Sigmoid colon (tissue), 4 donors: ENCODE results near the gene PRM1.
"Not testable (repeated sequence)": the region's sequence is repeated elsewhere in the genome, so short reads cannot be mapped to it uniquely, and the experiment has no call there.

Experiments used
- EP300 ChIP-seq, 4 donors: sonication (generic); formaldehyde crosslinking; IDR thresholded peaks; one replicate each; pipeline ENCODE4 v1.6.1; 2017; ENCODE audit warnings: antibody characterized with exemption in 4 of 4
- POLR2A ChIP-seq, 2 donors: fragments of 450-650 bp; IDR thresholded peaks; one replicate each; pipeline ENCODE4 v1.6.1; 2016; ENCODE audit warnings: antibody characterized with exemption in 2 of 2, mild to moderate bottlenecking in 2 of 2, moderate library complexity in 2 of 2
- POLR2AphosphoS5 ChIP-seq, 4 donors: sonication (generic); formaldehyde crosslinking; IDR thresholded peaks; one replicate each; pipeline ENCODE4 v1.6.1; 2017; ENCODE audit warnings: antibody characterized with exemption in 4 of 4
- TF ChIP-seq, protein P1 (sequence below), 4 experiments: fragments of 450-650 bp in 3 of 4; fragments of 200-600 bp in 1 of 4; IDR thresholded peaks; one replicate each; pipeline ENCODE4 v1.5.1; 2016 to 2019; ENCODE audit warnings: antibody characterized with exemption in 4 of 4, mild to moderate bottlenecking in 3 of 4, moderate library complexity in 2 of 4

DNA sequence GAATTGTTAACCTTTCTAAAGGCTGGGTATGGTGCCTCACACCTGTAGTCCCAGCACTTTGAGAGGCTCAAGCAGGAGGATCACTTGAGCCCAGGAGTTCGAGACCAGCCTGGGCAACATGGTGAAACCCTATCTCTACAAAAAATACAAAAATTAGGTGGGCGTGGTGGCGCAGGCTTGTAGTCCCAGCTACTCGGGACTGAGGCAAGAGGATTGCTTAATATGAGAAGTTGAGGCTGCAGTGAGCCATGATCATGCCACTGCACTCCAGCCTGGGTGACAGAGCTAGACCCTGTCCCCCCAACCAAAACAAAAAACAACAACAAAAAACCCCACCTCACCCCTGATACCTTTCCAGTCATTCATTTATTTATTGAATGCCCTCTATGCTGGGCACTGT, 8.6 kb upstream of the PRM1 start:
- TF ChIP-seq, protein P1, sequence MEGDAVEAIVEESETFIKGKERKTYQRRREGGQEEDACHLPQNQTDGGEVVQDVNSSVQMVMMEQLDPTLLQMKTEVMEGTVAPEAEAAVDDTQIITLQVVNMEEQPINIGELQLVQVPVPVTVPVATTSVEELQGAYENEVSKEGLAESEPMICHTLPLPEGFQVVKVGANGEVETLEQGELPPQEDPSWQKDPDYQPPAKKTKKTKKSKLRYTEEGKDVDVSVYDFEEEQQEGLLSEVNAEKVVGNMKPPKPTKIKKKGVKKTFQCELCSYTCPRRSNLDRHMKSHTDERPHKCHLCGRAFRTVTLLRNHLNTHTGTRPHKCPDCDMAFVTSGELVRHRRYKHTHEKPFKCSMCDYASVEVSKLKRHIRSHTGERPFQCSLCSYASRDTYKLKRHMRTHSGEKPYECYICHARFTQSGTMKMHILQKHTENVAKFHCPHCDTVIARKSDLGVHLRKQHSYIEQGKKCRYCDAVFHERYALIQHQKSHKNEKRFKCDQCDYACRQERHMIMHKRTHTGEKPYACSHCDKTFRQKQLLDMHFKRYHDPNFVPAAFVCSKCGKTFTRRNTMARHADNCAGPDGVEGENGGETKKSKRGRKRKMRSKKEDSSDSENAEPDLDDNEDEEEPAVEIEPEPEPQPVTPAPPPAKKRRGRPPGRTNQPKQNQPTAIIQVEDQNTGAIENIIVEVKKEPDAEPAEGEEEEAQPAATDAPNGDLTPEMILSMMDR (IDR thresholded peaks at IDR 0.05): not testable (repeated sequence)
- TF ChIP-seq EP300, POLR2AphosphoS5, POLR2A (IDR thresholded peaks at IDR 0.05): not testable (repeated sequence)
